Neural cell (in vitro differentiated cells): Measurements from ENCODE around the gene SMIM35. TPM values are rescaled to one million over a fixed set of nuclear protein-coding genes. Genes with fewer than 3 reads are reported as not detected.

ENCODE experiments used
- H2AFZ ChIP-seq: fragments of 200-600, 300-800 bp; sonication (generic), shearing (Covaris generic); 2 replicates; pipeline ENCODE4 v1.6.0; 2014; ENCODE audit warnings: low read depth, mild to moderate bottlenecking, antibody characterized with exemption, low read length, moderate library complexity
- H3F3A ChIP-seq: fragments of 200-600 bp; shearing (Covaris generic); 2 replicates; pipeline ENCODE4 v1.6.1; 2016; ENCODE audit warnings: mild to moderate bottlenecking, moderate library complexity, mixed read lengths, antibody characterized with exemption, low read length; ENCODE audit not compliant: insufficient read depth, poor library complexity, severe bottlenecking
- H3K27ac ChIP-seq: fragments of 200-600, 300-800 bp; sonication (generic), shearing (Covaris generic); 2 replicates; pipeline ENCODE4 v1.5.1; 2014; ENCODE audit warnings: mild to moderate bottlenecking, low read length, moderate library complexity
- H3K27me3 ChIP-seq: fragments of 300-800, 200-600 bp; sonication (generic), shearing (Covaris generic); 2 replicates; pipeline ENCODE4 v1.6.0; 2014; ENCODE audit warnings: mild to moderate bottlenecking, low read depth, low read length, moderate library complexity; ENCODE audit not compliant: insufficient read depth
- H3K36me3 ChIP-seq: fragments of 300-800, 200-600 bp; sonication (generic), shearing (Covaris generic); 2 replicates; pipeline ENCODE4 v1.5.1; 2014; ENCODE audit warnings: mild to moderate bottlenecking, antibody characterized with exemption, low read length, moderate library complexity; ENCODE audit not compliant: insufficient read depth
- H3K4me2 ChIP-seq: fragments of 300-800, 200-600 bp; sonication (generic), shearing (Covaris generic); 2 replicates; pipeline ENCODE4 v1.6.0; 2014; ENCODE audit warnings: mild to moderate bottlenecking, low read length
- H3K4me3 ChIP-seq: fragments of 300-800, 200-600 bp; sonication (generic), shearing (Covaris generic); 2 replicates; pipeline ENCODE4 v1.5.1; 2014; ENCODE audit warnings: mild to moderate bottlenecking, low read length, moderate library complexity
- H3K79me2 ChIP-seq: fragments of 200-600 bp; shearing (Covaris generic); replicated peaks from 2 replicates; pipeline ENCODE4 v1.6.0; 2014; ENCODE audit warnings: mild to moderate bottlenecking, low read length, moderate library complexity; ENCODE audit not compliant: insufficient read depth
- H3K9ac ChIP-seq: fragments of 300-800, 200-600 bp; sonication (generic), shearing (Covaris generic); 2 replicates; pipeline ENCODE4 v1.6.1; 2016; ENCODE audit warnings: mild to moderate bottlenecking, low read length, mixed read lengths
- H3K9me2 ChIP-seq: fragments of 200-600 bp; shearing (Covaris generic); 2 replicates; pipeline ENCODE4 v1.6.1; 2016; ENCODE audit warnings: mild to moderate bottlenecking, low read length, mixed read lengths; ENCODE audit not compliant: insufficient read depth
- H3K9me3 ChIP-seq: fragments of 200-600, 300-800 bp; sonication (generic), shearing (Covaris generic); 2 replicates; pipeline ENCODE4 v1.6.1; 2016; ENCODE audit warnings: mild to moderate bottlenecking, mixed run types, low read length, moderate library complexity, mixed read lengths
- H4K20me1 ChIP-seq: fragments of 200-600 bp; shearing (Covaris generic); 2 replicates; pipeline ENCODE4 v1.6.1; 2016; ENCODE audit warnings: mild to moderate bottlenecking, mixed run types; ENCODE audit not compliant: insufficient read depth
- CTCF ChIP-seq: fragments of 450-650 bp; IDR thresholded peaks from 2 replicates; pipeline ENCODE4 v1.5.1; 2014; ENCODE audit warnings: antibody characterized with exemption, mild to moderate bottlenecking, moderate library complexity; ENCODE audit not compliant: poor library complexity, severe bottlenecking
- EP300 ChIP-seq: fragments of 450-650 bp; conservative IDR thresholded peaks from 2 replicates; pipeline ENCODE4 v1.6.1; 2014; ENCODE audit warnings: antibody characterized with exemption, mild to moderate bottlenecking, moderate library complexity; ENCODE audit not compliant: poor library complexity, severe bottlenecking
- EZH2 ChIP-seq: fragments of 200-600, 300-800 bp; shearing (Covaris generic), sonication (generic); IDR thresholded peaks from 2 replicates; pipeline ENCODE4 v1.6.1; 2014; ENCODE audit warnings: antibody characterized with exemption, low read length, borderline replicate concordance, mild to moderate bottlenecking; ENCODE audit not compliant: insufficient read depth, poor library complexity, severe bottlenecking
- MXI1 ChIP-seq: fragments of 450-650 bp; conservative IDR thresholded peaks from 2 replicates; pipeline ENCODE4 v1.6.1; 2014; ENCODE audit warnings: antibody characterized with exemption, mild to moderate bottlenecking; ENCODE audit not compliant: poor library complexity, severe bottlenecking
- POLR2AphosphoS5 ChIP-seq: IDR thresholded peaks from 2 replicates; pipeline ENCODE4 v1.6.1; 2012
- RAD21 ChIP-seq: fragments of 450-650 bp; conservative IDR thresholded peaks from 2 replicates; pipeline ENCODE4 v1.6.1; 2014; ENCODE audit warnings: antibody characterized with exemption, mild to moderate bottlenecking, moderate library complexity
- REST ChIP-seq: IDR thresholded peaks from 2 replicates; pipeline ENCODE4 v1.6.1; 2012; ENCODE audit warnings: borderline replicate concordance
- SMC3 ChIP-seq: fragments of 450-650 bp; conservative IDR thresholded peaks from 2 replicates; pipeline ENCODE4 v1.6.1; 2014; ENCODE audit warnings: antibody characterized with exemption, mild to moderate bottlenecking, moderate library complexity; ENCODE audit not compliant: poor library complexity
- TAF1 ChIP-seq: IDR thresholded peaks from 2 replicates; pipeline ENCODE4 v1.6.1; 2012; ENCODE audit warnings: low read depth
- polyA plus RNA-seq: library from polyadenylated mRNA; depleted of rRNA; stranded (reverse); fragments of >200 nt; gene quantifications from 2 replicates; pipeline ENCODE4 v1.2.3, GENCODE V29; 2014

The SMIM35 gene
- polyA plus RNA-seq, 1 donor from 2014 or later = not detected

- H3K4me2 ChIP-seq = no peak overlapping the region
- no peak overlapping the region for H3K9ac ChIP-seq
- no peaks in the 10 kb centered on the region for H3K79me2 ChIP-seq
- no peaks in the 10 kb centered on the region for H3K9me2 ChIP-seq
- H4K20me1 ChIP-seq = no peaks in the 10 kb centered on the region
- no peak overlapping the region for H2AFZ ChIP-seq
- no peaks in the 10 kb centered on the region for H3K36me3 ChIP-seq
- H3K9me3 ChIP-seq = no peaks in the 10 kb centered on the region
- TF ChIP-seq POLR2AphosphoS5 (no peak), SMC3 (no peak), EP300 (no peak), RAD21 (no peak), TAF1 (no peak), CTCF (no peak), REST (no peak), EZH2 (no peak), MXI1 (no peak)
- no peak overlapping the region for H3K4me3 ChIP-seq
- H3K27ac ChIP-seq = no peak overlapping the region
- H3K27me3 ChIP-seq = no peaks in the 10 kb centered on the region
- no peaks in the 10 kb centered on the region for H3F3A ChIP-seq
Observed at GRCh38 chr11:118002541-118003423, 84.0 kb downstream of the SMIM35 start.

DNA sequence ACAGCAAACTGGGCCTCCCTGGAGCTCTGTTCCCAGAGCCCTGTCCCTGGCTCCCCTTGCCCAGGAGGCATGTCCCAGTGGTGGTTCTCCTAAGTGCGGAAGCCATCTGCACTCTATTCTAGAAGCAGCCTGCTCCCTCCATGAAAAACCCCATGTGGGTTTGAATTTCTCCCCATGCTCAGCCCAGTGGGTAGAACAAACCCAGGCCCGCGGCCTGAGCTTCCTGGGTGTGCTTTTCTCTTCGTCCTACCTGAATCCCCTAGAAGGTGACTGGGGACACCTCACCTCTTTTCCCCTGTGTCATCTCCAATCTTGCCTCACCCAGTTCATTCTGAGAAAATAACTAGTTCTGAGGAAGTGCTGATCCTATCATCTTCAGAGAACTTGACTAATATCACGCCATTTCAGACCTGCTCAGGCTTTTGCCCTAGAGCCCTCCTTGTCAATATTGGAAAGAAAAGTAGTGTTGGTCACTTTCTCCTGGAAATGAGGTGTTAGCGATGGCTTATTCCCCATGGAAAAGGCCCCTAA lies 84.7 kb downstream of the SMIM35 start:
- no peak overlapping the region for H3K27ac ChIP-seq
- no peaks in the 10 kb centered on the region for H3K36me3 ChIP-seq
- no peaks in the 10 kb centered on the region for H3K9me3 ChIP-seq
- no peaks in the 10 kb centered on the region for H4K20me1 ChIP-seq
- no peaks in the 10 kb centered on the region for H3K27me3 ChIP-seq
- H3K9me2 ChIP-seq = no peaks in the 10 kb centered on the region
- no peaks in the 10 kb centered on the region for H3K79me2 ChIP-seq
- no peak overlapping the region for H3K4me3 ChIP-seq
- no peak overlapping the region for H2AFZ ChIP-seq
- TF ChIP-seq REST = no peak
- no peak for TF ChIP-seq SMC3
- no peak for TF ChIP-seq EP300
- no peak for TF ChIP-seq MXI1
- no peak overlapping the region for H3K4me2 ChIP-seq
- no peaks in the 10 kb centered on the region for H3F3A ChIP-seq
- no peak overlapping the region for H3K9ac ChIP-seq
